Measurements from ENCODE around the gene ARID2.

The ARID2 gene

GRCh38 chr12:45893240-45893639, 163.7 kb downstream of the ARID2 start:
- Mint-ChIP-seq H3K4me1 (ENCODE audit: low read depth) (peaks cover 15% of the 10 kb centered on the region), H3K36me3 (ENCODE audit: low read depth) (peaks cover 58% of the 10 kb centered on the region), H3K27ac (no peak overlapping the region), H3K27me3 (no peaks in the 10 kb centered on the region), H3K9me3 (no peaks in the 10 kb centered on the region), H3K4me3 (no peak overlapping the region)

- H3K4me1 Mint-ChIP-seq (ENCODE audit: low read depth), result peaks cover 15% of the 10 kb centered on the region
- peaks cover 68% of the 10 kb centered on the region for H3K36me3 Mint-ChIP-seq (ENCODE audit: low read depth)
- H3K27ac Mint-ChIP-seq, result no peak overlapping the region
- no peak overlapping the region for H3K4me3 Mint-ChIP-seq
- H3K27me3 Mint-ChIP-seq, result no peaks in the 10 kb centered on the region
- H3K9me3 Mint-ChIP-seq, result no peaks in the 10 kb centered on the region
Observed at GRCh38 chr12:45895961-45896360, 166.5 kb downstream of the ARID2 start.

- Mint-ChIP-seq H3K4me3 (no peak overlapping the region), H3K36me3 (ENCODE audit: low read depth) (peaks cover 58% of the 10 kb centered on the region), H3K27me3 (no peaks in the 10 kb centered on the region), H3K9me3 (no peaks in the 10 kb centered on the region), H3K27ac (no peak overlapping the region), H3K4me1 (ENCODE audit: low read depth) (peaks cover 4% of the 10 kb centered on the region)
Observed at GRCh38 chr12:45898094-45898493, 168.6 kb downstream of the ARID2 start.

GRCh38 chr12:45907955-45908354, 178.4 kb downstream of the ARID2 start:
- H3K4me3 Mint-ChIP-seq, result no peak overlapping the region
- no peaks in the 10 kb centered on the region for H3K27me3 Mint-ChIP-seq
- H3K27ac Mint-ChIP-seq, result no peak overlapping the region
- peaks cover 38% of the 10 kb centered on the region for H3K36me3 Mint-ChIP-seq (ENCODE audit: low read depth)
- H3K4me1 Mint-ChIP-seq (ENCODE audit: low read depth), result no peaks in the 10 kb centered on the region
- H3K9me3 Mint-ChIP-seq, result no peaks in the 10 kb centered on the region

GRCh38 chr12:45909041-45909713, 179.7 kb downstream of the ARID2 start:
- Mint-ChIP-seq H3K36me3 (ENCODE audit: low read depth) (peaks cover 25% of the 10 kb centered on the region), H3K27me3 (no peaks in the 10 kb centered on the region), H3K27ac (no peak overlapping the region), H3K9me3 (no peaks in the 10 kb centered on the region), H3K4me3 (no peak overlapping the region), H3K4me1 (ENCODE audit: low read depth) (no peaks in the 10 kb centered on the region)

GRCh38 chr12:45912774-45913173, 183.3 kb downstream of the ARID2 start:
- Mint-ChIP-seq H3K36me3 (ENCODE audit: low read depth) (peaks cover 13% of the 10 kb centered on the region), H3K27ac (no peak overlapping the region), H3K4me1 (ENCODE audit: low read depth) (no peaks in the 10 kb centered on the region)

GRCh38 chr12:45913631-45914030, 184.1 kb downstream of the ARID2 start:
- H3K4me3 Mint-ChIP-seq, result no peak overlapping the region
- no peaks in the 10 kb centered on the region for H3K27me3 Mint-ChIP-seq
- H3K4me1 Mint-ChIP-seq (ENCODE audit: low read depth), result no peaks in the 10 kb centered on the region
- H3K9me3 Mint-ChIP-seq, result no peaks in the 10 kb centered on the region
- H3K36me3 Mint-ChIP-seq (ENCODE audit: low read depth), result peaks cover 10% of the 10 kb centered on the region
- H3K27ac Mint-ChIP-seq, result no peak overlapping the region

More at GRCh38 chr12:45912774-45913173, 183.3 kb downstream of the ARID2 start:
- Mint-ChIP-seq H3K27me3 (no peaks in the 10 kb centered on the region), H3K9me3 (no peaks in the 10 kb centered on the region), H3K4me3 (no peak overlapping the region)

- H3K9me3 Mint-ChIP-seq, result no peaks in the 10 kb centered on the region
- no peaks in the 10 kb centered on the region for H3K4me1 Mint-ChIP-seq (ENCODE audit: low read depth)
- H3K27me3 Mint-ChIP-seq, result no peaks in the 10 kb centered on the region
- no peak overlapping the region for H3K4me3 Mint-ChIP-seq
- H3K27ac Mint-ChIP-seq, result no peak overlapping the region
- peaks cover 8% of the 10 kb centered on the region for H3K36me3 Mint-ChIP-seq (ENCODE audit: low read depth)
Observed at GRCh38 chr12:45914090-45914489, 184.6 kb downstream of the ARID2 start.

GRCh38 chr12:45915405-45915804, 185.9 kb downstream of the ARID2 start:
- Mint-ChIP-seq H3K4me3 (no peak overlapping the region), H3K27me3 (no peaks in the 10 kb centered on the region), H3K27ac (no peak overlapping the region), H3K9me3 (no peaks in the 10 kb centered on the region), H3K4me1 (ENCODE audit: low read depth) (no peaks in the 10 kb centered on the region), H3K36me3 (ENCODE audit: low read depth) (peaks cover 19% of the 10 kb centered on the region)

- H3K36me3 Mint-ChIP-seq (ENCODE audit: low read depth), result peaks cover 42% of the 10 kb centered on the region
- H3K9me3 Mint-ChIP-seq, result no peaks in the 10 kb centered on the region
- H3K4me3 Mint-ChIP-seq, result no peak overlapping the region
- no peaks in the 10 kb centered on the region for H3K27me3 Mint-ChIP-seq
- H3K4me1 Mint-ChIP-seq (ENCODE audit: low read depth), result no peaks in the 10 kb centered on the region
- no peak overlapping the region for H3K27ac Mint-ChIP-seq
Observed at GRCh38 chr12:45918818-45919217, 189.3 kb downstream of the ARID2 start.

- H3K36me3 Mint-ChIP-seq (ENCODE audit: low read depth), result peaks cover 71% of the 10 kb centered on the region
- H3K4me1 Mint-ChIP-seq (ENCODE audit: low read depth), result no peaks in the 10 kb centered on the region
- no peaks in the 10 kb centered on the region for H3K27me3 Mint-ChIP-seq
- H3K9me3 Mint-ChIP-seq, result no peaks in the 10 kb centered on the region
- no peak overlapping the region for H3K4me3 Mint-ChIP-seq
- H3K27ac Mint-ChIP-seq, result no peak overlapping the region
Observed at GRCh38 chr12:45928309-45928708, 198.8 kb downstream of the ARID2 start.

- no peaks in the 10 kb centered on the region for H3K27me3 Mint-ChIP-seq
Observed at GRCh38 chr12:45930369-45930768, 200.9 kb downstream of the ARID2 start.

GRCh38 chr12:45933504-45933903, 204.0 kb downstream of the ARID2 start:
- Mint-ChIP-seq H3K36me3 (ENCODE audit: low read depth) (peaks cover 53% of the 10 kb centered on the region), H3K4me3 (no peak overlapping the region), H3K27ac (no peak overlapping the region), H3K4me1 (ENCODE audit: low read depth) (no peaks in the 10 kb centered on the region), H3K27me3 (no peaks in the 10 kb centered on the region), H3K9me3 (no peaks in the 10 kb centered on the region)

More at GRCh38 chr12:45930369-45930768, 200.9 kb downstream of the ARID2 start:
- Mint-ChIP-seq H3K4me1 (ENCODE audit: low read depth) (no peaks in the 10 kb centered on the region), H3K36me3 (ENCODE audit: low read depth) (peaks cover 63% of the 10 kb centered on the region), H3K9me3 (no peaks in the 10 kb centered on the region), H3K27ac (no peak overlapping the region), H3K4me3 (no peak overlapping the region)

- H3K36me3 Mint-ChIP-seq (ENCODE audit: low read depth), result peaks cover 45% of the 10 kb centered on the region
- H3K27ac Mint-ChIP-seq, result no peak overlapping the region
- H3K9me3 Mint-ChIP-seq, result no peaks in the 10 kb centered on the region
- H3K4me3 Mint-ChIP-seq, result no peak overlapping the region
- H3K4me1 Mint-ChIP-seq (ENCODE audit: low read depth), result no peaks in the 10 kb centered on the region
- no peaks in the 10 kb centered on the region for H3K27me3 Mint-ChIP-seq
Observed at GRCh38 chr12:45934956-45935355, 205.4 kb downstream of the ARID2 start.

GRCh38 chr12:45938566-45938965, 209.1 kb downstream of the ARID2 start:
- Mint-ChIP-seq H3K4me3 (no peak overlapping the region), H3K36me3 (ENCODE audit: low read depth) (peaks cover 56% of the 10 kb centered on the region), H3K4me1 (ENCODE audit: low read depth) (no peaks in the 10 kb centered on the region), H3K27ac (no peak overlapping the region), H3K27me3 (no peaks in the 10 kb centered on the region), H3K9me3 (no peaks in the 10 kb centered on the region)

GRCh38 chr12:45939759-45940158, 210.3 kb downstream of the ARID2 start:
- H3K9me3 Mint-ChIP-seq, result no peaks in the 10 kb centered on the region
- H3K27ac Mint-ChIP-seq, result no peak overlapping the region
- H3K4me3 Mint-ChIP-seq, result no peak overlapping the region
- no peaks in the 10 kb centered on the region for H3K27me3 Mint-ChIP-seq
- no peaks in the 10 kb centered on the region for H3K4me1 Mint-ChIP-seq (ENCODE audit: low read depth)
- H3K36me3 Mint-ChIP-seq (ENCODE audit: low read depth), result peaks cover 62% of the 10 kb centered on the region
